Psoas muscle (tissue), 8 donors: ENCODE data around the gene ABCB4. TPM values are rescaled to one million over a fixed set of nuclear protein-coding genes. Genes with fewer than 3 reads are reported as not detected.

Experiments used
- ATAC-seq, 4 donors: fragments of 200-7000 bp; cut with Tn5 transposase; one replicate each; pipeline ENCODE4 v1.9.1; 2020; ENCODE audit warnings: moderate library complexity in 3 of 4, mild to moderate bottlenecking in 2 of 4
- DNase-seq, 2 donors: peaks; one replicate each; pipeline ENCODE4 v3.0.0-alpha.2; 2020
- H3K27ac ChIP-seq: fragments of 200-600 bp; one replicate; pipeline ENCODE4 v1.8.0; 2022
- H3K27me3 ChIP-seq, 3 donors: fragments of 200-600 bp in 1 of 3; one replicate each; pipeline versions ENCODE4 v1.6.1 to v1.8.0; 2013 to 2022; ENCODE audit warnings: low read length in 2 of 3, mild to moderate bottlenecking in 2 of 3, moderate library complexity in 1 of 3; ENCODE audit not compliant: insufficient read depth in 3 of 3
- H3K36me3 ChIP-seq, 2 donors: fragments of 200-600 bp in 1 of 2; one replicate each; pipeline versions ENCODE4 v1.6.1 to v1.8.0; 2013 to 2022; ENCODE audit warnings: low read depth in 1 of 2, mild to moderate bottlenecking in 1 of 2, moderate library complexity in 1 of 2; ENCODE audit not compliant: insufficient read depth in 1 of 2
- H3K4me1 ChIP-seq: fragments of 200-600 bp; one replicate; pipeline ENCODE4 v1.8.0; 2022
- H3K4me3 ChIP-seq: fragments of 200-600 bp; one replicate; pipeline ENCODE4 v1.8.0; 2022; ENCODE audit warnings: mild to moderate bottlenecking
- H3K9me3 ChIP-seq: fragments of 200-600 bp; one replicate; pipeline ENCODE4 v1.8.0; 2022
- CTCF ChIP-seq: fragments of 200-600 bp; IDR thresholded peaks from one replicate; pipeline ENCODE4 v1.8.0; 2022; ENCODE audit warnings: antibody characterized with exemption
- WGBS, 3 donors: extraction: QIAGEN DNeasy Blood & Tissue Kit; methylation state at CpG; one replicate each; pipeline versions ENCODE4 v1.1.6 to v1.1.7; 2013; 5-methylcytosine and 5-hydroxymethylcytosine counted together
- intact Hi-C, 2 donors: fragments of 100-400 bp; cut with DNase I; formaldehyde crosslinking; loops; one replicate each; pipeline versions ENCODE4 v1.11.0 to v1.14.2; 2022
- polyA plus RNA-seq, 3 donors: library from polyadenylated mRNA; stranded (reverse); fragments of 200-250 nt; gene quantifications; one replicate each; pipeline ENCODE4 v1.2.3, GENCODE V29; 2013
- total RNA-seq, 4 donors: library from RNA; stranded (reverse); fragmentation: NEBNext Ultra II Directional in 2 of 4; extraction: Animal tissue kit (Norgen Biotek cat#: 25700) in 2 of 4; gene quantifications; one replicate each; pipeline versions ENCODE4 v1.2.1 to v1.2.4, GENCODE V29; 2021 to 2023
- donor health status: healthy with polysubstance abuse.
- donor health status: DM: no; HTN: no; CAD: no; lungs with moderate emphysema.
- donor health status: Bipolar disorder and iron deficiency.
- donor health status: healthy.
- donor health status: DM: yes; HTN: yes; CAD: no.
- donor health status: DM: no; HTN: no; CAD: no.
- donor health status: DM: no; HTN: no; CAD: no.
- donor health status: DM: yes; HTN: yes; CAD: no.

Gene ABCB4
- total and polyA plus RNA-seq, 7 donors = 1.1 to 4.0 (median 2.0) TPM

DNA sequence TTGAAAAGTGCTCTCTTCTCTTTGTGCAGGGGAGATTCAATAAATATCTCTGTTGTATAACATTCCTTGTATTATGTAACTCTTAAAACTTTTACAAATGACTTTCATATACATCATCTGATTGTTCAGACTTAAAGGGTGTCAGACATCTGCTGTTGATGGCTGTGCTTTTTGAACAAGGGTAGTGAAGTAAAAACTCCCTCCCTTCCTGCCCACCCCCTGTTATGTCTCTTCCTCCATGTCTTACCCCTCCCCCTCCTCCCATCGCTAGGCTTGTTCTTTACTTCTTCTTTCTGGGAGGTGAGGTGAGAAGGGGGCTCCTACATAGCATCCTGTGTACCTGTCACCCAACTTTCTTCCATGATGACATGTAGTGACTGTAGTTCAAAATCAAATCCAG is 23.4 kb upstream of the ABCB4 start:
- DNase-seq (no peak), ATAC-seq (no peak)
- H3K27ac ChIP-seq = no peak overlapping the region
- H3K9me3 ChIP-seq = no peaks in the 10 kb centered on the region
- no peaks in the 10 kb centered on the region for H3K4me1 ChIP-seq
- no peaks in the 10 kb centered on the region for H3K27me3 ChIP-seq
- no peak for TF ChIP-seq CTCF
- H3K4me3 ChIP-seq = no peak overlapping the region
- intact Hi-C loops = no loop called here
- no peaks in the 10 kb centered on the region for H3K36me3 ChIP-seq
- WGBS, 3 donors = 65 to 75% (median 71%) methylated on average over 1 of the region's 1 CpG

DNA sequence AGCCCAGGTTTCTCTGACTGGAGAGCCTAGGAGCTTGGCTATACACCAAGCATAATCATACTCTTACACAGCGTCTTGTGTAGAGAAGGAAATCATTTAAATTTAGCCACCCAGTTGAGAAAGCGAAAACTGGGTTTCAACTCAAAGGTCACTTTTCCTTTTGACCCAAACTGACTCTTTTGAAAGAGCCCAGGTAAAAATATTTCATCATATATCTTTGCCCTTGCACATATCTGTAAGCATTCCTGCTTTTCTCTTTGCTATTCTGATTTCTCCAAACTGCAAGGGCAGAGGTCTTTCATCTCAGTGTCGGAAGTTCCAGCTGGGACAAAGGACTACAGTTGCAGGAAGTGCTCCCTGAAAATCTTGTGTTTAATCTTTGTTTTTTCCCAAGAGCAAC is 22.0 kb upstream of the ABCB4 start:
- H3K4me1 ChIP-seq = no peaks in the 10 kb centered on the region
- intact Hi-C loops = no loop called here
- H3K27ac ChIP-seq = no peak overlapping the region
- H3K9me3 ChIP-seq = no peaks in the 10 kb centered on the region
- H3K27me3 ChIP-seq = no peaks in the 10 kb centered on the region
- ATAC-seq = no peak
- DNase-seq = no peak
- H3K4me3 ChIP-seq = no peak overlapping the region
- no peaks in the 10 kb centered on the region for H3K36me3 ChIP-seq
- TF ChIP-seq CTCF = no peak
- WGBS, 3 donors = 69 to 77% (median 72%) methylated on average over 3 of the region's 3 CpGs

DNA sequence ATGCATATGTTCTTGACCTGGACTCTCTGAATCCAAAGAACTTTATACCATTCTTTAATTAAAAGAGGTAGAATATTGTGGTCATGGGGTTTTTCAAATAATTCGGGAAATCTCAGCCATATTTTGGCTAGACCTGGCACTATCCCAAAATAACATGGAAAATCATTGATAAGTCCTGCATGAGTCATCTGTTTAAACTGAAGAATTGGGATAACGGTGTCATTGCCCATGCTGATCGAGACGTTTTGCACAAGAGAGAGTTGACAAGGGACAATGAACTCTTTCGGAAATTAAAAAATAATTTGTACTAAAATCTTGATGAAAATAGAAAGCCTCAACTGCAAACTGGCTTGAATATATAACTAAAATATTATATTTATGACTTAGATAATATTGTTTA is 19.9 kb upstream of the ABCB4 start:
- no peaks in the 10 kb centered on the region for H3K36me3 ChIP-seq
- H3K9me3 ChIP-seq = no peaks in the 10 kb centered on the region
- DNase-seq = no peak
- no peak for TF ChIP-seq CTCF
- 80 to 87% (median 83%) methylated on average over 5 of the region's 5 CpGs for WGBS, 3 donors
- no peak for ATAC-seq
- H3K27me3 ChIP-seq = no peaks in the 10 kb centered on the region
- no peak overlapping the region for H3K27ac ChIP-seq
- no peaks in the 10 kb centered on the region for H3K4me1 ChIP-seq
- intact Hi-C loops = no loop called here
- no peak overlapping the region for H3K4me3 ChIP-seq

- H3K27ac ChIP-seq = no peak overlapping the region
- no peak for DNase-seq
- intact Hi-C loops = no loop called here
- H3K9me3 ChIP-seq = no peaks in the 10 kb centered on the region
- no peaks in the 10 kb centered on the region for H3K36me3 ChIP-seq
- ATAC-seq = no peak
- WGBS, 3 donors = 93 to 99% (median 93%) methylated on average over 1 of the region's 1 CpG
- H3K27me3 ChIP-seq = no peaks in the 10 kb centered on the region
- no peak for TF ChIP-seq CTCF
- H3K4me1 ChIP-seq = no peaks in the 10 kb centered on the region
- no peak overlapping the region for H3K4me3 ChIP-seq
Measured at GRCh38 chr7:87494454-87494853, 19.0 kb upstream of the ABCB4 start.

DNA sequence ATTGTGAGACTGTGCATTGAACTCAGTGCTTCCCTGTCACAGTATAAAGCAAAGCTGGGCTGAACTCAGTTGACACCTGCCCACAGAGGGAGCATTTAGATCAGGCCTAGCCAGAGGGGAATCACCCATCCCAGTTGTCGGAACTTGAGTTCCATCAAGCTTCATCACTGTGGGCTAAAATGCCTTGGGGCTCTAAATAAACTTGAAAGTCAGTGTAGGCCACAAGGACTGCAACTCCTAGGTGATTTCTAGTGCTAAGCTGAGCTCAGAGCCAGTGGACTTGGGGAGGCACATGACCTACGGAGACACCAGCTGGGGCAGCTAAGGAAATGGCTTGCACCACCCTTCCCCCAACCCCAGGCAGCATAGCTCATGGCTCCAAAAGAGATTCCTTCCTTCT is 7.7 kb upstream of the ABCB4 start:
- 86 to 89% (median 88%) methylated on average over 2 of the region's 2 CpGs for WGBS, 3 donors
- Histone ChIP-seq H3K4me1 (no peaks in the 10 kb centered on the region), H3K27ac (no peak overlapping the region), H3K4me3 (no peak overlapping the region), H3K27me3 (no peaks in the 10 kb centered on the region), H3K9me3 (no peaks in the 10 kb centered on the region), H3K36me3 (no peaks in the 10 kb centered on the region)
- intact Hi-C loops = no loop called here
- ATAC-seq = no peak
- TF ChIP-seq CTCF = no peak
- no peak for DNase-seq
